Liver (tissue), 9 donors: ENCODE measurements around the gene NR2F6. TPM values are rescaled to one million over a fixed set of nuclear protein-coding genes. Genes with fewer than 3 reads are reported as not detected.

Experiments
- DNase-seq: peaks from one replicate; pipeline ENCODE4 v3.0.0-alpha.2; 2017; ENCODE audit warnings: low spot score
- H3K27ac ChIP-seq, 2 donors: one replicate each; pipeline ENCODE4 v1.7.0; 2013; ENCODE audit warnings: inconsistent platforms in 2 of 2, low read length in 2 of 2, control low read depth in 1 of 2, low read depth in 1 of 2, mild to moderate bottlenecking in 1 of 2
- H3K27me3 ChIP-seq, 4 donors: one replicate each; pipeline versions ENCODE4 v1.6.1 to v1.7.0; 2013; ENCODE audit warnings: low read length in 3 of 4, inconsistent platforms in 1 of 4, mild to moderate bottlenecking in 1 of 4, moderate library complexity in 1 of 4; ENCODE audit not compliant: control insufficient read depth in 4 of 4, insufficient read depth in 4 of 4
- H3K36me3 ChIP-seq, 4 donors: one replicate each; pipeline versions ENCODE4 v1.6.1 to v1.7.0; 2013; ENCODE audit warnings: low read length in 3 of 4, mild to moderate bottlenecking in 3 of 4, low read depth in 1 of 4, moderate library complexity in 1 of 4; ENCODE audit not compliant: control insufficient read depth in 4 of 4, insufficient read depth in 3 of 4
- H3K4me1 ChIP-seq, 4 donors: one replicate each; pipeline versions ENCODE4 v1.6.1 to v1.7.0; 2013; ENCODE audit warnings: low read length in 3 of 4, mild to moderate bottlenecking in 3 of 4, moderate library complexity in 1 of 4; ENCODE audit not compliant: control insufficient read depth in 4 of 4, insufficient read depth in 4 of 4
- H3K4me3 ChIP-seq, 3 donors: one replicate each; pipeline versions ENCODE4 v1.6.1 to v1.7.0; 2013; ENCODE audit warnings: low read length in 3 of 3, control low read depth in 1 of 3, low read depth in 1 of 3, mild to moderate bottlenecking in 1 of 3
- H3K9ac ChIP-seq, 2 donors: one replicate each; pipeline ENCODE4 v1.7.0; 2013; ENCODE audit warnings: low read length in 2 of 2, mild to moderate bottlenecking in 2 of 2, moderate library complexity in 2 of 2, control low read depth in 1 of 2, low read depth in 1 of 2
- H3K9me3 ChIP-seq, 4 donors: one replicate each; pipeline versions ENCODE4 v1.6.1 to v1.7.0; 2013; ENCODE audit warnings: low read length in 3 of 4; ENCODE audit not compliant: control insufficient read depth in 4 of 4
- EGR1 ChIP-seq, 2 donors: IDR thresholded peaks; 2 replicates each; pipeline ENCODE4 v1.6.1; 2016 to 2018; ENCODE audit warnings: antibody characterized with exemption in 2 of 2, low read depth in 2 of 2
- FOXA1 ChIP-seq: IDR thresholded peaks from 2 replicates; pipeline ENCODE4 v1.6.1; 2016; ENCODE audit warnings: antibody characterized with exemption
- FOXA2 ChIP-seq: IDR thresholded peaks from 2 replicates; pipeline ENCODE4 v1.6.1; 2016; ENCODE audit warnings: antibody characterized with exemption
- GABPA ChIP-seq, 2 donors: IDR thresholded peaks in 1 of 2; conservative IDR thresholded peaks in 1 of 2; 2 replicates each; pipeline ENCODE4 v1.6.1; 2016; ENCODE audit warnings: antibody characterized with exemption in 2 of 2, mild to moderate bottlenecking in 1 of 2, moderate library complexity in 1 of 2
- HNF4A ChIP-seq, 2 donors: conservative IDR thresholded peaks; 2 replicates each; pipeline ENCODE4 v1.6.1; 2016; ENCODE audit warnings: antibody characterized with exemption in 2 of 2, mild to moderate bottlenecking in 2 of 2
- HNF4G ChIP-seq: IDR thresholded peaks from 2 replicates; pipeline ENCODE4 v1.6.1; 2016; ENCODE audit warnings: antibody characterized with exemption
- JUND ChIP-seq, 2 donors: IDR thresholded peaks; 2 replicates each; pipeline ENCODE4 v1.6.1; 2016; ENCODE audit warnings: antibody characterized with exemption in 2 of 2
- MAX ChIP-seq: IDR thresholded peaks from 2 replicates; pipeline ENCODE4 v1.6.1; 2016; ENCODE audit warnings: antibody characterized with exemption
- NR2F2 ChIP-seq: IDR thresholded peaks from 2 replicates; pipeline ENCODE4 v1.6.1; 2016; ENCODE audit warnings: antibody characterized with exemption
- RAD21 ChIP-seq, 2 donors: IDR thresholded peaks; 2 replicates each; pipeline ENCODE4 v1.6.1; 2016; ENCODE audit warnings: antibody characterized with exemption in 2 of 2, mild to moderate bottlenecking in 2 of 2
- RXRA ChIP-seq, 2 donors: IDR thresholded peaks; 2 replicates each; pipeline ENCODE4 v1.6.1; 2017 to 2018; ENCODE audit warnings: antibody characterized with exemption in 2 of 2, mild to moderate bottlenecking in 1 of 2
- SP1 ChIP-seq: IDR thresholded peaks from 2 replicates; pipeline ENCODE4 v1.6.1; 2018; ENCODE audit warnings: antibody characterized with exemption, mild to moderate bottlenecking
- TAF1 ChIP-seq: conservative IDR thresholded peaks from 2 replicates; pipeline ENCODE4 v1.6.1; 2016; ENCODE audit warnings: antibody characterized with exemption, mild to moderate bottlenecking
- YY1 ChIP-seq: IDR thresholded peaks from 2 replicates; pipeline ENCODE4 v1.6.1; 2016; ENCODE audit warnings: antibody characterized with exemption, mild to moderate bottlenecking
- ZBTB33 ChIP-seq: IDR thresholded peaks from 2 replicates; pipeline ENCODE4 v1.6.1; 2016; ENCODE audit warnings: antibody characterized with exemption
- WGBS: extraction: QIAGEN DNeasy Blood & Tissue Kit; methylation state at CpG from one replicate; pipeline ENCODE4 v1.1.7; 2013; 5-methylcytosine and 5-hydroxymethylcytosine counted together
- polyA plus RNA-seq, 2 donors: library from polyadenylated mRNA; stranded (reverse) in 1 of 2; unstranded in 1 of 2; fragments of 200-250 nt in 1 of 2; fragments of >200 nt in 1 of 2; fragmentation: Nextera tagmentation in 1 of 2; extraction: Ambion mirVana in 1 of 2; gene quantifications; one replicate each; pipeline versions ENCODE4 v1.2.1 to v1.2.3, GENCODE V29; 2013 to 2015
- total RNA-seq, 2 donors: library from RNA; depleted of rRNA; stranded (reverse); fragments of >200 nt; gene quantifications; one replicate each; pipeline ENCODE4 v1.2.3, GENCODE V29; 2014
- TF ChIP-seq, protein P1 (sequence below): IDR thresholded peaks from 2 replicates; pipeline ENCODE4 v1.6.1; 2016; ENCODE audit warnings: antibody characterized with exemption
- TF ChIP-seq, protein P2 (sequence below): IDR thresholded peaks from 2 replicates; pipeline ENCODE4 v1.6.1; 2016; ENCODE audit warnings: antibody characterized with exemption, mild to moderate bottlenecking
- TF ChIP-seq, protein P3 (sequence below): fragments of 150-350 bp; IDR thresholded peaks from 2 replicates; pipeline ENCODE4 v1.5.1; 2017; ENCODE audit warnings: improper control_type of control experiment, low read depth, low read length; ENCODE audit not compliant: missing input control
- donor health status: healthy.
- donor health status: healthy.
- donor health status: healthy.
- donor health status: healthy.
- donor health status: healthy.

NR2F6 gene
- total and polyA plus RNA-seq, 4 donors: 30.5 to 86.1 (median 52.6) TPM

GRCh38 chr19:17216058-17216670, 29.6 kb downstream of the NR2F6 start:
- no peaks in the 10 kb centered on the region for H3K27me3 ChIP-seq
- WGBS: 88% methylated on average over 13 of the region's 13 CpGs
- H3K9ac ChIP-seq: no peak overlapping the region
- H3K4me1 ChIP-seq: peaks cover 0 to 15% (median 12%) of the 10 kb centered on the region in 4 donors
- peaks cover 4 to 25% (median 8%) of the 10 kb centered on the region in 4 donors for H3K36me3 ChIP-seq
- H3K4me3 ChIP-seq: peak overlapping the region; percentile 57 to 92 (median 61)
- no peak for DNase-seq
- H3K27ac ChIP-seq: peak overlapping the region in 1 of 2 donors; percentile 97
- no peaks in the 10 kb centered on the region for H3K9me3 ChIP-seq
- TF ChIP-seq FOXA1 (no peak), TAF1 (no peak), GABPA (IDR thresholded peaks at IDR 0.05 in 1 of 2, conservative IDR thresholded peaks at IDR 0.05 in 1 of 2) (no peak), EGR1 (IDR thresholded peaks at IDR 0.05; ENCODE audit: low read depth in 2 of 2) (no peak), RXRA (IDR thresholded peaks at IDR 0.05) (no peak), HNF4G (no peak), HNF4A (conservative IDR thresholded peaks at IDR 0.05) (no peak), FOXA2 (no peak), RAD21 (IDR thresholded peaks at IDR 0.05) (no peak)
- TF ChIP-seq, protein P1, sequence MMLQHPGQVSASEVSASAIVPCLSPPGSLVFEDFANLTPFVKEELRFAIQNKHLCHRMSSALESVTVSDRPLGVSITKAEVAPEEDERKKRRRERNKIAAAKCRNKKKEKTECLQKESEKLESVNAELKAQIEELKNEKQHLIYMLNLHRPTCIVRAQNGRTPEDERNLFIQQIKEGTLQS: no peak

DNA sequence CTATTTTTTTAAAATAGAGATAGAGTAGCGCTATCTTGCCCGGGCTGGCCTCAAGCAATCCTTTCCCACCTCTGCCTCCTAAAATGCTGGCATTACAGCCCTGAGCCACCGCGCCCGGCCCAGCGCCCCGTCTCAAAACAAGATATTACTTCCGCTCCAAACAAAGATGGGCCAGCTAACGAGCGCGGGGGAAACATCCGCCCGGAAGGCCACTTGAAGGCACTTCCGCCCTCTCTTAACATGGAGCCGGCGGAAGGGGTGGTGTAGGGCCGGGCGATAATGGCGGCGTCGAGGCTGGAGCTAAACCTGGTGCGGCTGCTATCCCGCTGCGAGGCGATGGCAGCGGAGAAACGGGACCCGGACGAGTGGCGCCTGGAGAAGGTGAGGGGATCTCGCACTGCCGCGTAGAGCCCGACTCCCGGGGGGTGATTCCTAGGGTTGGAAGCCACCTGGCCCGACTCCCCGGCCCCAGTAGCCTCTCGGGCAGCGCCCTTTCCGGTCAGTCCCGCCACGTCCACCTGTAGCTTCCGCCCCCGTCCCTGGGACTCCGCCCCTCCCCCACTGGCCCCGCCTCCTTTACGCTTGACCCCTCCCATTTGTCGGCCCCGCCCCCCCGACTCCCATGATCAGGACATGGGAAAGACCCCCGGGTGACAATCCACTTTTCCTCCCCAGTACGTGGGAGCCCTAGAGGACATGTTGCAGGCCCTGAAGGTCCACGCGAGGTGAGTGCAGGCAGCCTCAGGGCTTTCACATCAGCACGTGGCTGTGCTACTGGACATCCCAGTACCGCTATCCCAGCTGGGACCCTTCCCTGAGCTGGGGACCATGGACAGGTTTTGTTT, 30.4 kb downstream of the NR2F6 start, which contains the start of gene USE1:
TSS of gene USE1 (plus strand) at position 231 of the 845 bp plus-strand sequence. CDS start at position 280, 49 bp downstream.
- Histone ChIP-seq H3K9me3 (no peaks in the 10 kb centered on the region), H3K36me3 (peaks cover 6 to 30% (median 9%) of the 10 kb centered on the region in 4 donors), H3K27ac (peak within 1 kb of the TSS; percentile 97), H3K4me3 (peak within 1 kb of the TSS; percentile 61 to 92 (median 66)), H3K9ac (peak within 1 kb of the TSS; percentile 21 to 80), H3K4me1 (peaks cover 0 to 15% (median 12%) of the 10 kb centered on the region in 4 donors), H3K27me3 (no peaks in the 10 kb centered on the region)
- DNase-seq: peak; percentile 88
- TF ChIP-seq NR2F2: peak; percentile 58
- peak; percentile 16 to 42 for TF ChIP-seq HNF4A (conservative IDR thresholded peaks at IDR 0.05)
- no peak for TF ChIP-seq ZBTB33
- TF ChIP-seq, protein P2, sequence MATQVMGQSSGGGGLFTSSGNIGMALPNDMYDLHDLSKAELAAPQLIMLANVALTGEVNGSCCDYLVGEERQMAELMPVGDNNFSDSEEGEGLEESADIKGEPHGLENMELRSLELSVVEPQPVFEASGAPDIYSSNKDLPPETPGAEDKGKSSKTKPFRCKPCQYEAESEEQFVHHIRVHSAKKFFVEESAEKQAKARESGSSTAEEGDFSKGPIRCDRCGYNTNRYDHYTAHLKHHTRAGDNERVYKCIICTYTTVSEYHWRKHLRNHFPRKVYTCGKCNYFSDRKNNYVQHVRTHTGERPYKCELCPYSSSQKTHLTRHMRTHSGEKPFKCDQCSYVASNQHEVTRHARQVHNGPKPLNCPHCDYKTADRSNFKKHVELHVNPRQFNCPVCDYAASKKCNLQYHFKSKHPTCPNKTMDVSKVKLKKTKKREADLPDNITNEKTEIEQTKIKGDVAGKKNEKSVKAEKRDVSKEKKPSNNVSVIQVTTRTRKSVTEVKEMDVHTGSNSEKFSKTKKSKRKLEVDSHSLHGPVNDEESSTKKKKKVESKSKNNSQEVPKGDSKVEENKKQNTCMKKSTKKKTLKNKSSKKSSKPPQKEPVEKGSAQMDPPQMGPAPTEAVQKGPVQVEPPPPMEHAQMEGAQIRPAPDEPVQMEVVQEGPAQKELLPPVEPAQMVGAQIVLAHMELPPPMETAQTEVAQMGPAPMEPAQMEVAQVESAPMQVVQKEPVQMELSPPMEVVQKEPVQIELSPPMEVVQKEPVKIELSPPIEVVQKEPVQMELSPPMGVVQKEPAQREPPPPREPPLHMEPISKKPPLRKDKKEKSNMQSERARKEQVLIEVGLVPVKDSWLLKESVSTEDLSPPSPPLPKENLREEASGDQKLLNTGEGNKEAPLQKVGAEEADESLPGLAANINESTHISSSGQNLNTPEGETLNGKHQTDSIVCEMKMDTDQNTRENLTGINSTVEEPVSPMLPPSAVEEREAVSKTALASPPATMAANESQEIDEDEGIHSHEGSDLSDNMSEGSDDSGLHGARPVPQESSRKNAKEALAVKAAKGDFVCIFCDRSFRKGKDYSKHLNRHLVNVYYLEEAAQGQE: peak; percentile 58
- TF ChIP-seq TAF1: peak; percentile 87
- TF ChIP-seq JUND (IDR thresholded peaks at IDR 0.05): peak in 1 of 2 donors; percentile 16
- peak; percentile 100 for TF ChIP-seq YY1
- peak; percentile 86 to 88 for TF ChIP-seq EGR1 (IDR thresholded peaks at IDR 0.05; ENCODE audit: low read depth in 2 of 2)
- peak; percentile 49 to 64 for TF ChIP-seq RAD21 (IDR thresholded peaks at IDR 0.05)
- TF ChIP-seq MAX: no peak
- TF ChIP-seq, protein P3, sequence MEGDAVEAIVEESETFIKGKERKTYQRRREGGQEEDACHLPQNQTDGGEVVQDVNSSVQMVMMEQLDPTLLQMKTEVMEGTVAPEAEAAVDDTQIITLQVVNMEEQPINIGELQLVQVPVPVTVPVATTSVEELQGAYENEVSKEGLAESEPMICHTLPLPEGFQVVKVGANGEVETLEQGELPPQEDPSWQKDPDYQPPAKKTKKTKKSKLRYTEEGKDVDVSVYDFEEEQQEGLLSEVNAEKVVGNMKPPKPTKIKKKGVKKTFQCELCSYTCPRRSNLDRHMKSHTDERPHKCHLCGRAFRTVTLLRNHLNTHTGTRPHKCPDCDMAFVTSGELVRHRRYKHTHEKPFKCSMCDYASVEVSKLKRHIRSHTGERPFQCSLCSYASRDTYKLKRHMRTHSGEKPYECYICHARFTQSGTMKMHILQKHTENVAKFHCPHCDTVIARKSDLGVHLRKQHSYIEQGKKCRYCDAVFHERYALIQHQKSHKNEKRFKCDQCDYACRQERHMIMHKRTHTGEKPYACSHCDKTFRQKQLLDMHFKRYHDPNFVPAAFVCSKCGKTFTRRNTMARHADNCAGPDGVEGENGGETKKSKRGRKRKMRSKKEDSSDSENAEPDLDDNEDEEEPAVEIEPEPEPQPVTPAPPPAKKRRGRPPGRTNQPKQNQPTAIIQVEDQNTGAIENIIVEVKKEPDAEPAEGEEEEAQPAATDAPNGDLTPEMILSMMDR: no peak
- TF ChIP-seq RXRA (IDR thresholded peaks at IDR 0.05): peak; percentile 67 to 87
- peak; percentile 90 to 96 for TF ChIP-seq GABPA (IDR thresholded peaks at IDR 0.05 in 1 of 2, conservative IDR thresholded peaks at IDR 0.05 in 1 of 2)
- peak; percentile 44 for TF ChIP-seq SP1
- 5% methylated on average over 56 of the region's 56 CpGs for WGBS
